NOMO-1 treated with dmso at 0.1 percent for 144 hours (cell line): ENCODE measurements around the gene NSMCE1.
A peak's percentile ranks its signal among the peaks of the same experiment; 100 is the strongest.

Experiments
- DNase-seq: peaks from one replicate; lab custom pipeline; 2025; ENCODE audit not compliant: unreplicated experiment; lab: John Stamatoyannopoulos, UW

The NSMCE1 gene

GRCh38 chr16:27199235-27199586 lies 69.4 kb downstream of the NSMCE1 start:
- DNase-seq, result no peak

DNA sequence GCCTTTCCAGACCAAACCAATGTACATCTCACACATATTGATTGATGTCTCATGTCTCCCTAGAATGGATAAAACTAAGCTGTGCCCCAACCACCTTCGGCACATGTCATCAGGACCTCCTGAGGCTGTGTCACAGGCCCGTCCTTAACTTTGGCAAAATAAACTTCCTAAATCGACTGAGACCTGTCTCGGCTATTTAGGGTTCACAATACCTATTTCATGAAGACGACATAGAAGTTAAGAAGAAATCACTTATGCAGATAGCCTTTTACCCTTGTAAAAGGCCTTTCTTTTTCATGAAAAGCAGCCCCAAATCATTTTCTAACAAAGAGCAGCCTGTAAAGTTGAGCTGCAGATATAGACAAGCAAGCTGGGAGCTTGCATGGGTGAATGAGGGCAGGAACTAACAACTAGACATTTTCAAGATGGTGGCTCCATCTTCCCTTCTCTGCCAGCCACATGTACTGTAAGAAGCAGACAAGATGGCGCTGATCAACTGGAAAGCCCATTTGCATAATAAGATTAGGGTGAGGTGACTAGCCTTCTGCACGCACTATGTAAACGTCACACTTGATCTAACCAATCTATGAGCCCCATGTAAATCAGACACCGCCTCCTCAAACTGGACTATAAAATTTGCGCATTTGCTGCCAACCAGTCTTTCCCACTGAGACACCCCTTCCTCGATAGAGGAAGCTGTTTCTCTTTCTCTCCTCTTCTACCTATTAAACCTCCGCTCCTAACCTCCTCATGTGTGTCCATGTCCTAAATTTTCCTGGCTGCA lies 69.9 kb downstream of the NSMCE1 start:
- no peak for DNase-seq

- DNase-seq, result no peak
Observed at GRCh38 chr16:27197004-27197403, 71.6 kb downstream of the NSMCE1 start.

DNA sequence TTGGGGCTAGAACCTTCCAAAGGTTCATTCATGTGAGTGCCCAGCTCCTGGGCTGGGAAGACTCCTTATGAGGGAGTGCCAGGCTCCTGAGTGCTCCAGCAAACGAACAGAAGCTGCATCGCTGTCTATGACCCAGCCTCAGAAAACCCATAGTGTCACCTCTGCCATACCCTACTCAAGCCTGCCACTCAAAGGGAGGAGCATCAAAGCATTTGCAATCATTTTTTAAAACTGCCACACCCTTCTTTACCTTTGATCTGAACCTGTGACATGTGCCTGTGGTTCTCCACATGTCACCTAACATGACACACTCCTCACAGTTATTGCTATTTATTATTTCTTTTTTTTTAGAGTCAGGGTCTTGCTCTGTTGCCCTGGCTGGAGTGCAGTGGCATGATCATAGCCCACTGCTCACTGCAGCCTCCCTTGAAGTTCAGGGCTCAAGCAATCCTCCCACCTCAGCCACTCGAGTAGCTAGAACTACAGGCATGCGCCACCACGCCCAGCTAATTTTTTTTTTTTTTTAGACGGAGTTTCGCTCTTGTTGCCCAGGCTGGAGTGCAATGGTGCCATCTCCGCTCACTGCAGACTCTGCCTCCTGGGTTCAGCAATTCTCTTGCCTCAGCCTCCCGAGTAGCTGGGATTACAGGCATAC lies 72.5 kb downstream of the NSMCE1 start:
- no peak for DNase-seq

- DNase-seq, result no peak
Observed at GRCh38 chr16:27195076-27195741, 73.4 kb downstream of the NSMCE1 start.

GRCh38 chr16:27193300-27193990 lies 75.1 kb downstream of the NSMCE1 start:
- no peak for DNase-seq

DNA sequence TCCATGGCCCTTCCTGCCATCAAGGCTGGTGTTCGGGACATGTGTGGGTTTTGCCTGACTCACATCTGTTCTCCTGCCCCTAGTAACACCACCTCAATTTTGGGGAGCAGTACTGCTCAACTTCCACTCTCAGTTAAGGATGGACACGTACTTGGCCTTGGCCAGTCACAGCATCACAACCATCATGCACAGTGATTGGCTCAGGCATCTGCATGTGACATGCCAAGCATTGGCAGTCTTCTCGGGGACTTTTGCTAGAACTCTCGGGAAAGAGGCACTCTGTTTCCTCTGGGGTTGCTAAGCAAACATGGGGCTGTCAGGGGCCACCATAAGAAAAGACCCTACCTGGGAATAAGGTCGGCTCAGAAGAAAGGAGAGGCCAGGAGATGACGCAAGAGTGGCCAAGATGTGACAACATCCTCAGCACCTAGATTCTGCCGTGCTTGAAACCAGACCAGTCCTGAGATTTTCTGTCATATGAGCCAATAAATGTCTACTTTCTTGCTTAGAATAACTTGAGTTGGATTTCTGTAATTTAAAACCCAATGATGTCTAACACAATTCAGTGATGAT lies 77.1 kb downstream of the NSMCE1 start:
- no peak for DNase-seq

DNA sequence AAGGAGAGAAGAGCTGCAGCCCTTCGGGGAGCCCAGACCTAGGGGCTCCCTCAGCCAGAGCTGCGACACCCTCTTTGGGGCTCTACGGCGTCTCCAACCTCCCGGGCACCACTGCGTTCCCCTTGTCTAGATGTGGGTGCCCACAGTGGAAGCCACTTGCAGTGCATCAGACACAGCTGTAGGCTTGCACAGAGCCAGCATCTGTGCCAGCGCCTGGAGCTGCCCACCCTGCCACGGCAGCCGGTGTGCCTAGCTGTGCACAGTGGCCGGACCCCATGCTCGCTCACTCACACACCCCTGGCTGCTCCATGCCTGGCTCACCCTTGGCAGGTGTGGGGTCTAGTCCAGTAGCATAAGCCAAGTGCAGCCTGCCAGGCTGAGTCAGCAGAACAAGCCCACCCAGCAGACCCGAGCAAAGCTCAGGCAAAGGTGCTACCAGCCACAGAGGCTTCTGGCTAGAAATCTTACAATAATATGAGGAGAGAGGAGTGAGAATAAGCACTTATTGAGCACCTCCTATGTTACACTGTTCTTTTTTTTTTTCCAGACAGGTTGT lies 78.2 kb downstream of the NSMCE1 start:
- DNase-seq, result no peak

GRCh38 chr16:27189335-27189972 lies 79.1 kb downstream of the NSMCE1 start:
- DNase-seq, result no peak

DNA sequence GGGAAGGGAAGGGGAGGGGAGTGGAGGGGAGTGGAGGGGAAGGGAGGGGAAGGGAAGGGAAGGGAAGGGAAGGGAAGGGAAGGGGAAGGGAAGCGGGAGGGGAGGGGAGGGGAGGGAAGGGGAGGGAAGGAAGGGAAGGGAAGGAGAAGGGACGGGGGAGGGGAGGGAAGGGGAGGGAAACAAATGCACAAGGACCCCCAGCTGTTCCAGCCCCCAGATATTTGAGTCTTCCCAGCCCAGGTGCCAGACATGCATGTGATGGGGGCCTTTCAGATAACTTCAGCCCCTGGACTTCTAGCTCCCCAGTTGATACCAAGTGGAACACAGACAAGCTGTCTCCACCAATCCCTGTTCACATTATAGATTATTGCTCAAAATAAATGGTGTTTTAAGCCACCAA lies 79.9 kb downstream of the NSMCE1 start:
- no peak for DNase-seq

DNA sequence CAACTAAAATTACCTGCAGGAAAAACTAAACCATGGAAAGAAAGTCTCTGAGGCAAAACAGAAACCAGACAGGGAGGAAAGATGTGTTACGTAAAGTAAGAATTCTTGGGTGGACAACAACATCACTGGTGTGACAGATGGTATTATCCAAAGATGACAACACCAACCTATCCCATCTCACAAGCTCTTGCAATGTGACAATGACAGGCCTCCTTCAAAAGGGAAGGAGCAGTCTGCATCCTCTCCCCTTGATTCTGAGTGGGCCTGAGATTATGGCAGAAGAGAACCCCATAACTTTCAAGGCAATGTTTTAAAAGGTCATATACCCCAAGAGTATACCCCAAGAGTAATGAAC lies 82.8 kb downstream of the NSMCE1 start:
- no peak for DNase-seq

GRCh38 chr16:27182906-27183405 lies 85.6 kb downstream of the NSMCE1 start:
- no peak for DNase-seq

DNA sequence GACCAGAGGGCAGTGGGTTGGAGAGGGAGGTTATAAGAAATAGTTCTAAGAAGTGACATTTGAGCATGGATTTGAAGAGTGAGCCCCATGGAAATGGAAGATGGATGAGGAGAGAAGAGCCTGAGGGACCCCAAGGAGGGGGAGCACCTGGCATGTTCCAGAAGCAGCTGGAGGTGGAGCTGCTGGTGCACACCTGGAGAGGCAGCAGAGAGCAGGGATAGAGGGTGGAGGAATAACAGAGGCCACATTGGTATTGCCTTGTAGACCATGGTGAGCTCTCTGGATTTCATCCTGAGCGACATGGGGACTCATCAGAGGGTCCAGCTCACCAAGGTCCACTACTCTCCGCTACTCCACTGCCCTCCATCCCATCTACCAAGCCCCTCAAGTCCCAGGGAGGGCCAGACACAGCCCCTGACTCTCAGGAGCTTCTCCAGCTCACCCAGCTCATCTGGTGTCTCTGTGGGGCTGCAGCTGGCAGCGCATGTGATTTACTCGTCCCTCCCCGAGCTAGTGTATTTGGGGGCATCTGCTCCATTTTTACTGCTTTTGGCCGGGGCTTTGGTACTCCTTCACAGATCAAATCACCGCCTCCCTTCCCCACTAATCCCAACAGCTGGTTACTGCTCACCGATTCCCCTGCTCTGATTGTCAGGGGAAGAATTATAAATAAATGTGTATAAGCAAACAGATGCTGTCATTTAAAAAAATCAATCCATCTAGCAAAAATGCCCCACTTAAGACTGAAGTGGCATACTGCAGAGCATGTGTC lies 87.4 kb downstream of the NSMCE1 start:
- no peak for DNase-seq

DNA sequence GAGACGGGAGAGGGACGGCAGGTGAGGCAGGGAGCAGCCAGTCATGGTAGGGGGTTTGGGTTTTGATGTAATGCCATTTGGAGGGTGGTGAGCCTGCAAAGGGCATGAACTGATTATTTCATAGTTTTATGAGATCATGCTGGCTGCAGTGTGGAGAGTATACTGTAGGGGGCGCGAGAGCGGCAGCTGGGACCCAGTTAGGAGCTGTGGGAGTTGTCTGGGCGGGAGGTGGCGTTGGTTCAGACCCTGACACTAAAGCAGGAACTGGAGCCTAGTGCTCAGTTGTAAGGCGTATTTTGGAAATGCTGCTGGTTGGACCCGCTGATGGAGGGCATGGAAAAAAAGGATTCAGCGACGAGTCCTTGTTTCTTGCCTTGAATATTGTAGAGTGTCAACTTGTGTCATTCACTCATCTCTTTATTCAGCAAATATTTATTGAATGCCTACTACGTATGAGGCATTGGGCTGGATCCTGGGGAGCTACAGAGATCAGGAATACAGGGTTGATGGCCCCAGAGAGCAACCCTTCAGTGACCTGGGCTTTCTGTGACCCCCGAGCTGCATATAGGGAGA lies 89.0 kb downstream of the NSMCE1 start:
- DNase-seq, result peak; percentile 90

DNA sequence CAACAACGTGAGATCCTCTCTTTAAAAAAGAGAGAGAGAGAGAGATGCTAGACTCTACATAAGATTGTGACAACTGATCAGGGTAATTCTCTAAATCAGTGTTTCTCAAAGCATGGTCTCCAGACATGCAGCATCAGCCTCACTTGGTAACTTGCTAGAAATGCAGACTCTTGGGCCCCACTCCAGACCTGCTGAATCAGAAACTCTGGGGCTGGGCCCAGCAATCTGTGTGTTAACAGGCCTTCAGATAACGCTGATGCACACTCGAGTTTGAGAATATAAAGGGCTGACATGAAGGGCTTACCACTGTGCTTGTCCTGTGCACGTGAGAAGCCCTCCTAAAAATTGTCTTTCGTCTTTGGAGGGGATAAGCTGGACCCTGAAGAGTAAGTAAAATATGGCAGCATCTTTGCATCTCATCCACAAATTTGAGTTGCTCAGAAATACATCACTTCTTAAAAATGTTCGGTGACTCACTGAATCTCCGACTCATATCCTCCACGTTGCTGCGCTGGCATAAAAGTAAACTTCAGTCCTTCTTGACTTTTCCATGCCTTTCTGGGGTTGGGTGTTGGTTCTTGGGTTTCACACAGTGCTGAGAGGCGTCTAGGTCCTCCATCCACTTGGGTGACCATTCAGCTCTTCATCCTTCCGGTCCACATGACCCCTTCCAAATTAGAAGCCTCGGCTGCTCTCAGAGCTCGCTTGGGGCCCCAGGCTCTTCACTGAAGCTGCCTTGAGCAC lies 91.4 kb downstream of the NSMCE1 start:
- no peak for DNase-seq

GRCh38 chr16:27175888-27176287 lies 92.7 kb downstream of the NSMCE1 start:
- no peak for DNase-seq
